CD4-positive, alpha-beta T cell treated with Interleukin-4 for 4 hours (primary cell): Measurements from ENCODE around the gene SH2D3A.
"Not testable (repeated sequence)": the region's sequence is repeated elsewhere in the genome, so short reads cannot be mapped to it uniquely, and the experiment has no call there.

ENCODE experiments used
- DNase-seq: peaks from one replicate; pipeline ENCODE4 v3.0.0-alpha.2; 2020

SH2D3A gene

DNA sequence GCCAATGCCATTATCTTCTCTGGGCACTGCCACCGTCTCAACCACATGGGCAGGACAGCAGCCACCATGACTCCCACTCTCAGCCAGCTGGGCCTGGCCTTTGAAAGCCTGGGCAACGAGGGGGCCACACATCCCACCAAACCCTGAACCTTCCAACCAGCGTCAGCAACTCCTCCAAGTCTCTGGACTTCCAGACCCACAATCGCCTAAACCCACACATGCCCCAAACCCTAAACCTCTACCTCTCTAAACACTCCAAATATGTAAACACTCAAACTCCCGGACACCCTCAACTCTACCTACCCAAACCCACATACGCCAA, 47.7 kb downstream of the SH2D3A start:
- DNase-seq: no peak

DNA sequence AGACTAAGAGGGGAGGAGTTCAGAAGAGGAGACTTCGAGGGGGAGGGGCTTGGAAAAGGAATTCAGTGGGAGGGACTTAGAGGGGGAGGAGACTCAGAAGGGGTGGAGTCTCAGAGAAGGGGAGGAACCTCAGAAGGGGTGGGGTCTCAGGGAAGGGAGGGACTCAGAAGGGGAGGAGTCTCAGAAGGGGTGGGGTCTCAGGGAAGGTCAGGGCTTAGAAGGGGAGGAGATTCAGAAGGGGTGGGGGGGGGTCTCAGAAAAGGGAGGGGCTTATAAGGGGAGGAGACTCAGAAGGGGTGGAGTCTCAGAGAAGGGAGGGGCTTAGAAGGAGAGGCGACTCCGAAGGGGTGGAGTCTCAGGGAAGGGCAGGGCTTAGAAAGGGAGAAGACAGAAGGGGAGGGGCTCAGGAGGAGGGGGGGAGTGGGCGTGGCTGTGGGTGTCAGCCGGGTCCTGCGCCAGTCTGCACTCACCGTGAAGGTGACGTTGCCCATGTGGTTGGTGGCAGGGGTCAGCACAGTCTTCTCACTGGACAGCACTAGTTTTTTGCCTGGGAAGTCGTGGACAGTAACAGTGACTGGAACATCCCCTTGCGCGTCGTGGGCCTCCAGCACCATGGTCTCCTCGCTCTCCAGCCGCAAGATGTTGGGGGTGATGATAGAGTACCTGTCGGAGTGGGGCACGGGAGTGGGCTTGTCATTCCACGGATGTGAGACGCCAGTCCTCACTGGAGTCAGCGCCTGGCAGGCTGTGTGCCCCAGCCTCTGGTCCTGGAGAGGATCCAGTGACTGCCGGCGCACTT, 48.3 kb downstream of the SH2D3A start:
- no peak for DNase-seq

DNA sequence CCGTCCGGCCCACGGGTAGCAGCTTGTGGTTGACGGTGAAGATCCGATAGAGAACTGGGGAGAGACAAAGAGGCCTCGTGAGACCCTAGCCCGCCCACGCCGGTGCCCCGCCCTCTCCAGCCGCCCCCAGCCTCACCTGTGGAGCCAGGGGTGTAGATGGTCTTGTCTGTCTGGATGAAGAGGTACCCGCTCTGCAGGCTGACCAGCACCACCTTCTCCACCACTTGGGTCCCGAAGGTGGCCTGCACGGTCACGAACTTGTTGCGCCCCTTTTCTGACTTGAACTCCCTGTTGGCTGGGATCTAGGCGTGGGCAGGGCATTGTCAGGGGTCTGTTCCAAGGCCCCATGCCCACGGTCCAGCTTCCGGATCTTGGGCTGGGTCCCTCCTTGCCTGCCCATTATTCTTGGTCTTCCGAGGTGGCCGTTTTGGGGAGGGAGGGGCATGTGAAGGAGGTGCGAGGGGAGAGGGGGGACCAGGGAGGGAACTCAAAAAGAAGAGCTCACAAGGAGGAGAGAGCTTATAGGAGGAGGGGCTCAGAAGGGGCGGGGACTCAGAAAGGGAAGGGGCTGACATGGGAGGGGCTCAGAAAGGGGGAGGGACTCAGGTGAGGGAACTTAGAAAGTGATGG, 49.0 kb downstream of the SH2D3A start:
- DNase-seq: no peak

DNA sequence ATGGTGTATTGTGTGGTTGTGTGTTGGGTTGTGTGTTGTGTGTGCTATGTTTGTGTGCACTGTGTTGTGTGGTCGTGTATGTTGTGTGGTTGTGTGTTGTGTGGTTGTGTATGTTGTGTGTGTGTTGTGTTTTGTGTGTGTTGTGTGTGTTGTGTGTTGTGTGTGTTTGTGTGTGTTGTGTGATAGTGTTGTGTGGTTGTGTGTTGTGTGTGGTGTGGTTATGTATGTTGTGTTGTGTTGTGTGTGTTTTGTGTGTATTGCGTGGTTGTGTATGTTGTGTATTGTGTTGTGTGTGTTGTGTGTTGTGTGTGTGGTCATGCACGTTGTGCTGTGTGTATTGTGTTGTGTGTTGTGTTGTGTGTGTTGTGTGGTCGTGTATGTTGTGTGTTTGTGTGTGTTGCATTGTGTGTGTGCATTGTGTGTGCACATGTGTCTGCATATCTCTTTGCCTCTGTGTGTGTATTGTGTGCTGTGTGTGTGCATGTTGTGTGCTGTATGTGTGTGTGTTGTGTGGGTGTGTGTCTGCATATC, 49.7 kb downstream of the SH2D3A start:
- no peak for DNase-seq

DNA sequence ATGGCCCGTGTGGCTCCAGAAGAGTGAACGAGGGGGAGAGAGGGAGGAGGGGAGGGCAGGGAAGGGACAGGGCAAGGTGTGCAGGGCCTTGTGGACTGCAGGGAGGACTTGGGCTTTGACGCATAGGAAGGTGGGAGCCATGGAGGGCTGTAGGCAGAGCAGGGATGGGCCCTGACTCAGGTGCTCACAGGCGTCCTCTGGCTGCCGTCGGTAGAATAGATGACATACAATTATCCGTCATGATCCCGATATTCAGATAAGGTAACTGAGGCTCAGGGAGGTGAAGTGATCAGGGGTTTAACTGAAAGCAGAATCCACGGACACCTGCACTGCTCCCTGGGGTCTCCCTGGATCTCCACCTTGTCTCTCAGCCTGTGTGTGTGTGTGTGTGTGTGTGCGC, 50.2 kb downstream of the SH2D3A start:
- no peak for DNase-seq

DNA sequence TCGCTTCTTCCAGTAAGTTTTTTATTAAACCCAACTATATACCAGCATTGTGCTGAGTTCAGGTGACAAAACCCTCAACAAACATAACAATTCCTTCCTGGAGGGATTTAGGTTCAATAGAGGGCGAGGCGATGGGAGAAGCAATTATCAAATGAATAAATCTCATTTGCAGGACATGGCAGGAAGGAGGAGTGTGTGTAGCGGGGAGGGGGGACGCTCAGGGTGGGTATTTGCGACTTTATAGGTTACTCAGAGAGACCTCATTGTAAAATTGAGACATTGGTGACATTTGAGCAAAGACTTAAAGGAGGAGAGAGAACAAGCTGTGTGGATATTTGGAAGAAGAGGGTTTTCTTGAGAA, 50.6 kb downstream of the SH2D3A start:
- no peak for DNase-seq

DNA sequence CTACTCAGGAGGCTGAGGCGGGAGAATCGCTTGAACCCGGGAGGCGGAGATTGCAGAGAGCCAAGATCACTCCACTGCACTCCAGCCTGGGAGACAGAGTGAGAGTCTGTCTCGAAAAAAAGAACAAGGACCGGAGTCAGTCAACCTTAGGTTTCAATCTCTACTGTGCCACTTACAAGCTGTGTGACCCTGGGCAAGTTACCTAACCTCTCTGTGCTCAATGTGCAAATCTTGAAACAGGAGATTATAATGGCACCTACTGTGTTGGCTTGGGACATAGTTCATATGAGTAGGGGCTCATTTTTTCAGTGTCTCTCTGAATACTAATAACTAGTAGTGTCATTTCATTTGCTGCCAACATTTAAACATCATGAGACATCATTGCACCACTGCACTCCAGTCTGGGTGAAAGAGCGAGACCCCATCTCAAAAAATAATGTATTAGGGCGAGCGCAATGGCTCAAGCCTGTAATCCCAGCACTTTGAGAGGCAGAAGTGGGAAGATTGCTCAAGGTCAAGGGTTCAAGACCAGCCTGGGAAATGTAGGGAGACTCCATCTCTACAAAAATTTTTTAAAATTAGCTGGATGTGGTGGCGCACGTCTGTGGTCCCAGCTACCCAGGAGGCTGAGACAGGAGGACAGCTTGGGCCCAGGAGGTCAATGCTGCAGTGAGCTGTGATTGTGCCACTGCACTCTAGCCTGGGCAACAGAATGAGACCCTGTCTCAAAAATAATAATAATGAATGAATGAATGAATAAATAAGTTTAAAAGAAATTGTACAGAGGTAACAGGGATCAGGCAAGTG, 52.3 kb downstream of the SH2D3A start:
- no peak for DNase-seq

DNA sequence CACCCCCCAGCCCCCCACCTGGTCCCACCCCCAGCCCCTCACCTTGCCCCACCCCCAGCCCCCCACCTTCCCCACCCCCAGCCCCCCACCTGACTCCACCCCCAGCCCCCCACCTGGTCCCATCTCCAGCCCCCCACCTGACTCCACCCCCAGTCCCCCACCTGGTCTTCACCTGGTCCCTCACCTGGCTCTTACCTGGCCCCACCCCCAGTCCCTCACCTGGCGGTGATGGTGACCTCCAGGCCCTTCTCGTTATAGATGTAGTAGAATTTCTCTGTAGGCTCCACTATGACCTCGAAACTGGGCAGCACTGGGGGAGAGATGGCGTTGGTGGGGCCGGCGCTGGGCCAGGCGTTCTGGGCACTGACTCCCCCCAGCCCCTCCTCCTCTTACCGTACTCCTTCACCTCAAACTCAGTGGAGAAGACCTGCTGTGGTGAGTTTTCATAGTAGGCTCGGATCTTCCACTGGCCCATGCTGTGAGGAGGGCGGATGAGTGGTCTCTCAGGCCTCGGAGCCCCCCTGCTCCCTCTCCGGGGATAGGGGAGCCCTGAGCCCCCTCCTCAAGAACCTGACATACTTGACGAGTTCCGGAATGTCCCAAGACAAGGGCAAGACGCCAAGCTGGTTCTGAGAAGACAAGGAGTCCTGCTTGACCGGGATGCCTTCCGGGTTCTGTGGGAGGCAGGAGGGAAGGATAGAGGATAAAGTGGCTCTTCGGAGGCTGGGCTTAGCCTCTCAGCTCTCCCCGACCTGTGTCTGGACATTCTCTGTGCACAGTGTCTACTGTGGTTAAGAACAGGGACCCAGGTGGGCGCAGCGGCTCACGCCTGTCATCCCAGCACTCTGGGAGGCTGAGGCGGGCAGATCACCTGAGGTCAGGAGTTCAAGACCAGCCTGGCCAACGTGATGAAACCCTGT, 53.2 kb downstream of the SH2D3A start:
- no peak for DNase-seq

DNA sequence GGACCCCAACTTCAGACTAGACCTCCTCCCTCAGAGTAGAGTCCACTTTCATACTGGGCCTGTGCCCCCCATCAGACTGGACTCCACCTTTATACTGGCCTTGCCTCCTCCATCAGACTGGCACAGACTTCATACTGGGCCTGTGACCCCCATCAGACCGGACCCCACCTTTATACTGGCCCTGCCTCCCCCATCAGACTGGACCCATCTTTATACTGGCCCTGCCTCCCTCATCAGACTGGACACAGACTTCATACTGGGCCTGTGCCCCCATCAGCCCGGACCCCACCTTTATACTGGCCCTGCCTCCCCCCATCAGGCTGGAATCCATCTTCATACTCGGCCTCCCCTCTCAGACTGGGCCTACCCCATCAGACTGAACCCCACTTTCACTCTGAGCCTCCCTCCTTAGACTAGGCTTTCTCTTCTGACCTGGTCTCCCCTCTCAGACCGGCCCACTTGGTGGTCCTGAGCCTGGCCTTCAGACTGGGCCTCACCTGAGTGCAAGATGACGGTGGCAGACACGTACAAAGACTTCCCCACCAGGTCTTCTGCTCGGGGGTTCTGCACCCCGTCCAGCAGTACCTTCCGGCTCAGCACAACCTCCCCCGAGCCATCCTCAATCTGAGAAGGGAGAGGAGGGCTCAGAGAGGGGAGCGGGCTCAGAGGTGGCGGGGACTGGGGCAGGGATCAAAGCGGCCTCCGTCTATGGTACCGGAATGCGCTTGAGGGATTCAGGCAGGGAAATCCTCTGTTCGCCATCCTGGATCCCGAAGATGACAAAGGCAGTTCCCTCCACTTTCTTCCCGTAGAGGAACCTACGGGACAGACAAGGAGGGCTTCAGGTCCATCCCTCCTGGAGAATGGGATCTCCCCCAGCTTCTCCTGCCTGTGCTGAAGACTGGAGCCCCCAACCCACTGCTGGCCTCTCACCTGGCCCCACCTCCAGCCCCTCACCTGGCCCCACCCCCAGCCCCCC, 54.3 kb downstream of the SH2D3A start:
- DNase-seq: no peak

DNA sequence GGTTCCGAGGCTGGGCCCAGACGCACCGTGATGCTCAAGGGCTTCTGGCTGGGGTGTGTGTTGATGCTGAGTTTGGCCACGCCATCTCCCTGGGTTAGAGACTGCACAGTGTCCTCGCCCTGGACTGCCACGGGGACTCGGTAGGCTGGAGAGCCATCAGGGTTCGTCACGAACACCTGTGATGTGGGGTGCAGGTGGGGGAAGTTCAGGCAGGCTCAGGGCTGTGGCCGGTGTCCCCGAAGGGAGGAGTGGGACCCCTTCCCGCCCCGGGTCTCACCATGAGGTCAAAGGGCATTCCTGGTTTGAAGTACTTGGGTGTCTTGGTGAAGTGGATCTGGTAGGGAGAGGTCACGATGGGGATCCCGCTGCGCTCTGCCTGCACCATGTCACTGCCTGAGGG, 55.0 kb downstream of the SH2D3A start:
- DNase-seq: no peak

DNA sequence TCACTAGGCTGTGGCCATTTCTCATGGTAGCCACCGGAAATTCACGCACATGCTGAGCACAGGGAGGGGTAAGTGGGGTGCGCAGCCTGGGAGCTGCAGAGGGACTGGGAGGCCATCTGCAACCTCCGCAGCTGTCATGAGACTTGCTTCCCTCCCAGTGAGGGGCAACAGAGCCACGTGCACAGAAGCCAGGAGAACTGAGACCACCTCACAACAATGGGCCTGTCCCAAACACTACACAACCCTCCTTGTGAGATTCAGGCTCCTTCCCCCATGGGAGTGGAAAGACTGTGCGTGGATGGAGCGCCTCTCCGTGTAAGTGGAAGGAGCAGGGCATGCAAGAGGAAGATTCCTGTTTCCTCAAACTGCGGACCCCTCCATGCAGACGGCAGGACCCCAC, 55.6 kb downstream of the SH2D3A start:
- no peak for DNase-seq

DNA sequence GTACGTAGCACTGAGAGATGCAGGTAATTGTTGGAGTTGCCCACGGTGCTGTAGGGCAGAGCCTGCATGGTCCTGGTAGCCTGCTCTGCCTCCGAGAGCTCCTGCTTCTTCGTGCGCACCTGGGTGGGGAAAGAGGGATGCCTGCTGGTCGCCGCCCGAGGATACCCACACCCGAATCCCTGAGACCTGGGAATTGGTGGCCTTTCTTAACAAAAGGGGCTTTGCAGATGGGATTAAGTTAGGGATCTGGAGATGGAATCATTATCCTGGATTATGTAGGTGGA, 56.2 kb downstream of the SH2D3A start:
- DNase-seq: no peak

DNA sequence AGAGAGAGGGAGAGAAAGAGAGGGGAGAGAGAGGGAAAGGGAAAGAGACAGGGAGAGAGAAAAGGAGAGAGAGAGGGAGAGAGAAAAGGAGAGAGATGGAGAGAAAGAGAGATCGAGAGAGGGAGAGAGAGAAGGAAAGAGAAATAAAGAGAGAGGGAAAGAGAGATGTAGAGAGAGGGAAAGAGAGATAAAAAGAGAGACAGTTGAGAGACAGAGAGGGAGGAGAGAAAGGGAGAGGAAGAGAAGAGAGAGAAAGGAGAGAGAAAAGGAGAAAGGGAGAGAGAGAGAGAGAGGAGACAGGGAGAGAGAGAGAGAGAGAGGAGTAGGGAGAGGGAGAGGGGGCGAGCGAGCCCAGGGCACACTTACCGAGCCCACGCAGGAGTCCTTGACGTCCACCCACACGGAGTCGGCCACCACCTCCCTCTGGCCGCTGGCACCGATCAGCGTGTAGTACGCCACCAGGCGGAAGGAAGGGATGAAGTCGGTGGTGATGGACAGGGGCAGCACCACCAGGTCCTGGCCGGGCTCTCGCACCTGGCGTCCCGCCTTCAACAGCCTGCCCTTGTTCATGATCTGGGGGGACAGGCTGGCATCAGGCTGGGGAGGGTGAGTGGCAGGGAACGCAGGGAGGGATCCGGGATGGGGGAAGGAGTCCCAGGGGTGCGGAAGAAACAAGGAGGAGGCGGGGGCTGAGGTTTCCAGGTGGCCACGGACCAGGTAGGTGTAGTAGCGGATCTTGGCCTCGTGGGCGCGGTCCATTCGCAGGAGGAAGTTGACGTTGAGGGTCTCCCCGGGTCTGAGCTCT, 56.8 kb downstream of the SH2D3A start:
- no peak for DNase-seq

DNA sequence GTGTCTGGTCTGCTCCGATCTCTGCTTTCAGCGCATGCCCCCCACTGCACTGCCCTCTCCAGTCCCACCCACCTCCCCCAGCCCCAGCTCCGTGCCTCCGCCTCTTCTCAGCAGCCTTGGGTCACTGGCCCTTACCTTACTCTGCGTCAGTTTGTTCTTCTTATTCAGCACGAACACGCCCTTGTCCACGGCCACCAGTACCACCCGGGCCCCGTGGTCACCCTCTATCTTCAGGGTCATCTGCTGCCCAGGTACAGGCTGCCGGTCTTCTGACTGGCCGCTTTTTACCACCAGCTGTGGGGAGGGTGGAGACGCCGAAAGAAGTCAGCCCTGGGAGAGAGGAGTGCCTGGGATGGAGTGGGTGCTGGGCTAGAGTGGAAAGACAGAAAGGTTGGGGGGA, 57.7 kb downstream of the SH2D3A start:
- DNase-seq: no peak

DNA sequence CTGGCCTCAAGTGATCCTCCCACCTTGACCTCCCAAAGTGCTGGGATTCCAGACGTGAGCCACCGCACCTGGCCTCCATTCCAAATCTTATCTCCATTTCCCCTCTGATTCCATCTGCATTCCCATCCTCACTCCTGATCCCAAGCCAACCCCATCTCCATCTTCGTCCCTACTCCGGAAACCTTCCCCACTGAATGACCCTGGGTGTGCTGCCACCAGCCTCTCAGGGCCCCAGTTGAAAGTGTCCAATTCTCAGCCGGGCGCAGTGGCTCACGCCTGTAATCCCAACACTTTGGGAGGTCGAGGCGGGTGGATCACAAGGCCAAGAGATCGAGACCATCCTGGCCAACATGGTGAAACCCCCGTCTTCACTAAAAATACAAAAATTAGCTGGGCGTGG, 58.3 kb downstream of the SH2D3A start:
- not testable (repeated sequence) for DNase-seq

DNA sequence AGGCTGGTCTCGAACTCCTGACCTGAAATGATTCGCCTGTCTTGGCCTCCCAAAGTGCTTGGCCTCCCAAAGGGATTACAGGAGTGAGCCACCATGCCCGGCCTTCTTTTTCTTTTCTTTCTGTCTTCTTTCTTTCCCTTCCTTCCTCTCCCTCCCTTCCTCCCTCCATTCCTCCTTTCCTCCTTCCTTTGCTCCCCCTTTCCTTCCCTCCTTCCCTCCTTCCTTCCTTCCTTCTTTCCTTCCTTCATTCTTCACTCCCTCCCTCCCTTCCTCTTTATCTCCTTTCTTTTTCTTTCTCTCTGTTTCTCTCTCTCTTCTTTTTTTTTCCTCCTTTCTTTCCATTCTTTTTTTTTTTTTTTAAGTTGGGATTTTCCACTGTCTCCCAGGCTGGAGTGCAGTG, 58.9 kb downstream of the SH2D3A start:
- DNase-seq: no peak

DNA sequence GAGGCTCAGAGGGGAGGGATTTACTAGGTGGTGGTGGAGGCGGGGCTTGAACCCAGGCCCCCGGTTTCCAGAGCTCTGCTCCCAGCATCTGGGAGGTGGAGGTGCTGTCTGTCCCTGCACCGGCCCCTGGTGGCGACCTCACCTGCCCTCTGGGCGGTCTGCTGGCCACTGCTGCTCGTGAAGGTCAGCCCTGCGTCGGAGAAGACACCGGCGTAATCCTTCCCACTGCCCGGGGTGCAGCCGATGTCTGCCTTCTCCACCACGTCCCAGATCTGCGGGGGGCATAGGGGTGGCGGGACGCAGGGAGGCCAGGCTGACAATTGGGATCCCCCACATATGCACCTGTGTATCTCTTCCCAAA, 59.6 kb downstream of the SH2D3A start:
- DNase-seq: no peak

DNA sequence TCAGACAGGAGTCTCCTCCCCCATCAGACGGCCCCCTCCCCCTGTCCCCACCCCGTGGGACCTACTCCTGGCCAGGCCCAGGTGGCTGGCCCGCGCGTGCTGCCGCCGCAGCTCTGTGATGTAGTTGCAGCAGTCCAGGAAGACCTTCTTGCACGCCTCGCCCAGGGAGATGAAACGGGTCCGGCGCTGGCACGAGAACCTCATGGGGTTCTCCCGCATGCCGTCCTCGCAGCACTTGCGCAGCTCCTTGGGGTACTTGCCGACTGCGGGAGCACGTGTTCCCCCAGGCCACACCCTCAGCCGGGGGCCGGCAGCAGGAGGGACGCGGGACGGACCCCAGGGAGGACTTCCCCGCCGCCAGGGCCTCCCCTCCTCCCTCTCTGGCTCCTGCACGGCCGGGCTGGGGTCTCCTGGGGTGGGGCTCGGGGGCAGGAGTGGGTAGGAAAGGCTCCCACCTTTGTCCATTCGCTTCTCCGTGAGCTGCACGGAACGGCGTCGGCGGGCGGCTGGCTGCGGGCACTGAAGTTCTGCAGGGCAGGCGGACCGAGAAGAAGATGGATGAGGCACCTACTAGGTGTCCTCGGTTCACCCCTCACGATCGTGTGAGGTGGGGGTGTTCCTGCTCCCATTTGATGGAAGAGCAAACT, 60.1 kb downstream of the SH2D3A start:
- no peak for DNase-seq

DNA sequence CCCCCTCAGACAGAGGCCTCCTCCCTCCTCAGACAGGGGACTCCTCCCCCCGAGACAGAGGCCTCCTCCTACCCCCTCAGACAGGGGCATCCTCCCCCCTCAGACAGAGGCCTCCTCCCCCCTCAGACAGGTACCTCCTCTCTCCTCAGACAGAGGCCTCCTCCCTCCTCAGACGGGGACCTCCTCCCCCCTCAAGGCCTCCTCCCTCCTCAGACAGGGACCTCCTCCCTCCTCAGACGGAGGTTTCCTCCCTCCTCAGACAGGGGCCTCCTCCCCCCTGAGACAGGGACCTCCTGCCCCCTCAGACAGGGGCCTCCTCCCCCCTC, 60.6 kb downstream of the SH2D3A start:
- DNase-seq: no peak

DNA sequence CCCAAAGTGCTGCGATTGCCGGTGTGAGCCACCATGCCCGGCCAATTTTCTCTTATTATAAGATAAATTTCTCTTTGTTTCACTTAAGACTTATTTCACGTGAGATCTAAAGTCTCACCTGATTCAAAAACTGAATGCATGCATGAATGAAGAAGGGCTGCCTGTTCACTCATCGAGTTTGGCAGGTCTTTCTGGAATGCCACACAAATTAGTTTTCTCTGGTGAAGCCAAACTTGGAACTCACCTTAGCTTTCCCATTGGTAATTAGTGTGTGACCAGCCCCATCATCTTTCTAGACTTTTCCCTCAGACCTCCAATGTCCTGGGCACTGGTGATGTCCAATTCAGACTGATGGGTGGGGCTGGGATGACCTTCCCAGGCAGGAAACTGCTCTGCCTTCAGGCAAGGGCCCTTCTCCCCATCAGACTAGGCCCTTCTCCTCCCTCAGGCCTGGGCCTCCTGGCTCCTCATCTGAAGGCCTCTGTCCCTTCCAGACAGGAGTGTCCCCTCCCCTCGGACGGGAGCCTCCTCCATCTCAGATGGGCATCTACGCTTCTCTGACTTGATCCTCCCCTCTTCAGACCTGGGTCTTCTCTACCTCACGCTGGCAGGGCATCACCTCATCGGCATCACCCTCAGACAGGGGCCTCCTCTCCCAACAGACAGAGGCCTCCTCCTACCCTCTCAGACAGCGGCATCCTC, 61.2 kb downstream of the SH2D3A start:
- DNase-seq: no peak
